NCI-H1930 (cell line): Measurements from ENCODE around the gene DUS2.
A peak's percentile ranks its signal among the peaks of the same experiment; 100 is the strongest.

Experiments used
- DNase-seq, 2 experiments: peaks; one replicate each; lab custom pipeline; 2025; lab: John Stamatoyannopoulos, UW

The DUS2 gene

DNA sequence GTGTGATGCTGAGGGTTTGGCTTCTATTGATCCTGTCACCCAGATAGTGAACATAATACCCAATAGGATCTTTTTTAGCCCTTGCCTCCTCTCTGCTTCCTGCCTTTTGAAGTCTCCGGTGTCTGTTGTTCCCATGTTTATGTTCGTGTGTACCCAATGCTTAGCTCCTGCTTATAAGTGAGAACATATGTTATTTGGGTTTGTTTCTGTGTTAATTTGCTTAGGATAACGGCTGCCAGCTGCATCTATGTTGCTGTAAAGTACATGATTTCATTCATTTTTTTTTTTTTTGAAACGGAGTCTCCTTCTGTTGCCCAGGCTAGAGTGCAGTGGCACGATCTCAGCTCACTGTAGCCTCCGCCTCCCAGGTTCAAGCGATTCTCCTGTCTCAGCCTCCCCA lies 23.0 kb downstream of the DUS2 start:
- DNase-seq, result no peak

GRCh38 chr16:68047987-68048386 lies 24.9 kb downstream of the DUS2 start:
- no peak for DNase-seq

DNA sequence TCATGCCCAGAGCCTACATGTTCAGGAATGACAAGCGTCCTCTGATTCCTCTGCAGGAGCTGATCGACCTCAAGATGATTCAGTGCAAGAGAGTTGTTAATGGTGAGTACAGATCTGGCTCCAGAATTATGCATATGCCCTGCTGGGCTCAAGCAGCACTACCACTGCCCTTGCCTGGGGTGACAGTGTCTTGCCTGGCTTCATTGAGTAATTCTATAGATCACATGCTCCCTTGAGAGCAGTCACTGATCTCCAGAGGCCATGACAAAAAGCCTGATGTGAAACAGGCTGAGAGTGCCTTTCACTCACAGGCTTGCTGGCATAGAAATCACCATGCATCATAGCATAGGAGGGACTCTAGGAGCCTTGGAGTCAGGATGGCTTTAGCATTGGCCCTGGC lies 26.4 kb downstream of the DUS2 start:
- no peak for DNase-seq

DNA sequence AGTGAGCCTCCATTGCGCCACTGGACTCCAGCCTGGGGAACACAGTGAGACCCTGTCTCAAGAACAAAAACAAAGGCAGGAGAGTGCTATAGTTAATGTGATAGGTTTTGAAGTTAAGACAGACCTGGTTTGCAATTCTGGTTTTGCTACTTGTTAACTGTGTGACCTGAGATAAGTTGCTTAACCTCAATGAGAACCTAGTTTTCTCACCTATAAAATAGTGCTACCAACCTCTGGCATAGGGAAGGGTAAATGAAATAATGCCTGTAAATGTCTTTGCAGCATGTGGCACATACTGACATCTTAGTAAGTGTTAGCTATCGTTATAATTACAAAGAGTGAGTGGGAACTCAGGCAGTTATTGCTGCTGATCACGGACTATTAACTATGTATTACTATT lies 32.3 kb downstream of the DUS2 start:
- no peak for DNase-seq

GRCh38 chr16:68059804-68060203 lies 36.7 kb downstream of the DUS2 start:
- no peak for DNase-seq

- no peak for DNase-seq
Observed at GRCh38 chr16:68061396-68061795, 38.3 kb downstream of the DUS2 start.

DNA sequence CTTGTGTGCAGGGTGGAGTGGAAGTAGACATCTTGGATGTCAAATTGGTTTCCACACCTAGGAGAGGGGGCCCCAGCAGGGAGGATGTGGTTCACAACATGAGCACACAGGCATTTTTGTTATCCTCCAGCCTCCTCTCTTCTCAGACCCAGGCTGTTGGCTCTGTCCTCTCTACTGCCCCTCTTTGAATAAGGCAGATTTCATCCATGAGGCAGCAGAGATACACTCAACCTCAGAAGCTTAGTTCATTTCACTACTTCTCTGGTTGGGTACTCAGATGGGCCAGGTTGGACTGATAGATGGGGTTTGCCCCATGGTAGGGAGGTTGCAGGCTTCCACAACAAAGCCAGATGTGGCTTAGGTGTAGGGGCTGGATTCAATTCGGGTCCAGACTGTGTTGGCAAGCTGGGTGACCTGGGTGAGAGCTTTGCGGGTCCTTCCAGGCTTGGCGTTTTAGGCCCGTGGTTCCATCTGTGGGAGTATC lies 39.9 kb downstream of the DUS2 start:
- no peak for DNase-seq

DNA sequence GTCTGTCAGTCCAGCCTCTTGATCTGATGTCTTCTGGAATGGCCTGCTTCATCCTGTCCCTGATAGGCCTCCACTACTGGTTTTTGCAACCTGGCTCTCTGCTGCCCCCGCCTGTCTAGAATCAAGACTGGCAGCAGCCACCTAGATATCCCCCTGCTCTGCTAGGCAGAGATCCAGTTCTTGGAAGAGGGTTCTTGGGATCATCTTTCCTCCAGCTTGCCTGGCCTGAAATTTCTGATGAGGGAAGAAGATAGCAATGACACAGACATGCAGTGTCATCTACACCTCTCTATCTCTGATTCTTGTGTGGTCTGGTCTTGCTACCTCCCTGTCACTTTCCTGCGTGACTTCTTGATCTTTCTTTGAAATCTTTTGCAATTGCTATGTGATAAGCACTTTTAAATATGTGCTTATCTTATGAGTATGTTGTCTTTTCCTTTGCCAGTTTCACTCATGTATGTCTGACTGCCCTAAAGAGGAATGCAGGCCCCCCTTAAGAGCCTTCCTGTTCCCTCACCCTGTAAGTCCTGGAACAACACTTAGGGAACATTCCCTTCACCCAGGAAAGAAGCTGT lies 41.8 kb downstream of the DUS2 start:
- peak in 1 of 2 experiments; percentile 33 for DNase-seq

GRCh38 chr16:68065716-68066305 lies 42.7 kb downstream of the DUS2 start:
- no peak for DNase-seq

DNA sequence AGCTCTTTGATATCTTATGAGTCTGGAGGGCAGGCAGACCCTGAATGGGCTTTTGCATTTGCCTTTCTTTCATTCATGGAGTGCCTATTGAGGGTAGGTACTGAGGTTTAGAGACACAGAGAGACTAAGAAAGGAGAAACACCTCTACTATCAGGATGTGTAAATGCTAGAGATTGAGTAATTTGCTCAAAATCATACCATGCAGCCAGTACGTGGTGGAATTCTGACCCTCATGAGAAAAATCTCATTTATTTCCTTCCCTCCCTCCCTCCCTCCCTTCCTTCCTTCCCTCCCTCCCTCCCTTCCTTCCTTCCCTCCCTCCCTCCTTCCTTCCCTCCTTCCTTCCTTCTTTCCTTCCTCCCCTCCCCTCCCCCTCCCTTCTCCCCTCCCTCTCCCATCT lies 43.7 kb downstream of the DUS2 start:
- DNase-seq, result no peak

- no peak for DNase-seq
Observed at GRCh38 chr16:68068926-68069325, 45.8 kb downstream of the DUS2 start.

DNA sequence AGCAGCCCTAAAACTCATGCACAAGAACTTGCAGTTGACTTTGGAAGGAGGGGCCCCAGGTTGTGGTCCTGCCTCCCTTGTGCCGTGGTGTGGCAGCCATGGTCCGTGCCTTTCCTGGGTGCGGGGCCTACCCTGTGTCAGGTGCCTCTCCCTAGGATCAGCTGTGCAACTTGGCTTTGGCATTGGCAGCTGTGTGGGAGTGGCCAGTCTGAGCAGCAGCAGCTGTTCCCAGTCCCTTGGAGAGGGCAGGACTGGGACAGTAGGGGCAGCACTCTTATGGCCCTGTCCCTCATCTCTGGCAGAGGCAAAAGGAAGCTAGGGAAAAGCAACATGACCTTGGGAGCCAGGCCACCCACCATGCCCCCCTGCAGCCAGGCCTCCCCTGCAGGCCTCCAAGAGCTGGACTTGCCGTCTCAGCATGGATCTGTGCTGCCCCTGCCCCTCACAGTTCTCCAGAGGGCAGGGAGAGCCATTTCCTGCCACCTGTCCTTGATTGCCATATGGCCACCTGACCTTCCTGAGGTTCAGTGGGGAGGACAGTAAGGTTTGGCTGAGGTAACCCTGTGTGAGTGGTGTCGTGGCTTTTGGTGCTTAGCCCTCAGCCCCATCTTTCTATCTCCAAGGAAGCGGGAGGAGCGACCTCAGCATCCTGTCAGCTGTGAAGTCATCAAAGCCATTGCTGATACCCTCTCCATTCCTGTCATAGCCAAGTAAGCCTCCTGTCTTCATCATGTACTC lies 46.6 kb downstream of the DUS2 start:
- no peak for DNase-seq

DNA sequence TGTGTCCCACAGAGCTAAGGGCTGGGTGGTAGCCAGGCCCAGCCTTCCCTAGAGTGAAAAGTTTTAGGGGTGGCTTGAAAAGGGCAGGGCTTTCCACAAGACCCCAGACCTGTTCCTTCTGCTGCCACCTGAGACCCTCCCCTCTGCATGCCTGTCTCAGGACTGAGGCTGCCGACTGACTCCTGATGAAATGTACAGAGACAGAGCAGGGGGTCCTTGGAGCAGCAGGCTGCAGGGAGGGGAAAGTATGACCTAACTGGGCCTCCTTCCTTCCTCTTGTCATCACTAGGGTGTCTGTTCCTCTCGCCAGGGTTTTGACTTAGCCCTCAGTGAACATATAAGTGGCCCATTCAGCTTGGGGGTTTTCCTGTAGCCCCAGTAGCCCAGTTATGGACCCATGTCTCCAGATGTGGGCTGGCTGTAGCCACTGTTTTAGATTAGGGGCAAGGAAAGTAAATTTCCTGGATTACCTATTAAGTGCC lies 47.2 kb downstream of the DUS2 start:
- no peak for DNase-seq

DNA sequence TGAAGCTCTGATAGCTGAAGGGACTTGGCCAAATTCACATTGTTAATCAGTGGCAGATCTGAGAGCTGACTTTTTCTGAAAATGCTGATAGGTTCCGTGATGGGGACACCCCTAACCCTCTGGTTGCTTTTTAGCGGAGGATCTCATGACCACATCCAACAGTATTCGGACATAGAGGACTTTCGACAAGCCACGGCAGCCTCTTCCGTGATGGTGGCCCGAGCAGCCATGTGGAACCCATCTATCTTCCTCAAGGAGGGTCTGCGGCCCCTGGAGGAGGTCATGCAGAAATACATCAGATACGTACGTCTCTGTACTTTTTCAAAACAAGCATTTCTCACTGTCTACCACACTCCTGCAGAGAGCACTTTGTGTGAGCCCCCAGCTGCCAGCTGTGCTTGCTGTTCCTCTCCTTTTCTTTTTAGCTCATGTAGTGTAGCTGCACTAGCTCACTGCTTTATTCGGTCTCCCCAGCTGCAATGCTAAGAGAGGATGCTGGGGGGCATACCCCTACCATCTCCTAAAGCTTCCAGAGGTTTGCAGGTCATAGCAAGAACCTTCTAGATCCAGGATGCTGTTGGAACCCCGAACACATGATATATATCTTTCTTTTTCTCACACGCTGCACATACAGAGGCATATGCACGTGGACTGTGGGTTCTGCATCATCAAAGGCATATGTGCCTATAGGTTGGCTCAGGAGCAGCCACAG lies 47.9 kb downstream of the DUS2 start:
- DNase-seq, result no peak

DNA sequence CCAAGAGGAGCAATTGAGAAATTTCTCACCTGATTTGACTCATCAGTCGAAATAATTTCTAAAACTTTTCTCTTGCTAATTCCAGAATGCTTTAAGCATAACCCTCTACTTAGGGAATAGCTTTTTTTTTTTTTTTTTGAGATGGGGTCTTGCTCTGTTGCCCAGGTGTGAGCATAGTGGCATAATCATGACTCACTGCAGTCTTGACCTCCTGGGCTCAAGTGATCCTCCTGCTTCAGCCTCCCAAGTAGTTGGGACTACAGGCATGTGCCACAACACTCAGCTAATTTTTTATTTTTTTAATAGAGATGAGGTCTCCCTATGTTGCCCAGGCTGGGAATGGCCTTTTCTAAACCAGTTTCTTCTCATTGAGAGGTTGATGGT lies 48.4 kb downstream of the DUS2 start:
- DNase-seq, result no peak

GRCh38 chr16:68072038-68072695 lies 49.1 kb downstream of the DUS2 start:
- no peak for DNase-seq

DNA sequence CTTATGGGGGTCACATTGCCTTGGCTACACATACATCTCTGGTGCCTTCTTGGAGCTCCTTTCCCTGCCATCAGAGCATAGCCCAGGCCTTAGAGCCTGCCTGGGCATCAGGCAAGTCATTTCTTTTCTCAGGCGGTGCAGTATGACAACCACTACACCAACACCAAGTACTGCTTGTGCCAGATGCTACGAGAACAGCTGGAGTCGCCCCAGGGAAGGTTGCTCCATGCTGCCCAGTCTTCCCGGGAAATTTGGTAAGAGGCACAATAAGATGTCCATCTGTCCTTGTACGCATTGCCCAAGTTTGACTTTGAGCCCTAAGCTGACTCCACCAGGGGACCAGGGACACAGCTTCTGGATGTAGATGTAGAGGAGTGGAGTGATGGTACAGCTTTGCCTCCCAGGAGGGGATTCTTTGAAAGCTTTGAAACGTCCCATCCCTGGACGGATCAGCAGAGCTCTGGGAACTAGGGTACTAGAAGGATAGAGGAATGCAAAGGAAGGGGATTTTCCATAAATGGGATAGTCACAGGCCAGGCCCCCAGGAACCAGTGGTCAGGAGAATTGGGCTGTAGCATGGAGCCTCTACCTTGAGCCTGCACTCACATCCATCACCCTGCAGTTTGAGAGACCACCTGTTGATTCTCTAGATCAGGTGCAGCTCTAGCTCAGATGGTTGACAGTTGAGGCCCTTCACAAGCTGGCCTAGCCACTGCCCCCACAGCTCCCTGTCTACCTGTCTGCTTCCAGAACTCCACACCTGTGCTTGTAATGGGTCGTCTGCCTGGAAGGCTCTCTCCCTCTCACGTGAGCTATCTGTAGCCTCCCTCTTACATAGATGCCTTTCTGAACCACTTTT lies 51.0 kb downstream of the DUS2 start:
- no peak for DNase-seq

GRCh38 chr16:68074850-68075555 lies 51.9 kb downstream of the DUS2 start:
- DNase-seq, result no peak

- DNase-seq, result no peak
Observed at GRCh38 chr16:68075980-68076379, 52.9 kb downstream of the DUS2 start.

- DNase-seq, result no peak
Observed at GRCh38 chr16:68076560-68076959, 53.5 kb downstream of the DUS2 start.
